CD14-positive monocyte (primary cell): Measurements from ENCODE around the gene TNFAIP1. TPM values are rescaled to one million over a fixed set of nuclear protein-coding genes. Genes with fewer than 3 reads are reported as not detected.

Experiments
- DNase-seq, 3 donors: peaks; one replicate each; pipeline ENCODE4 v3.0.0-alpha.2; 2011 to 2022
- H2AFZ ChIP-seq: 2 replicates; pipeline ENCODE4 v1.6.0; 2012; ENCODE audit warnings: mild to moderate bottlenecking, low read depth, low read length, inconsistent platforms; ENCODE audit not compliant: insufficient read depth, poor library complexity, severe bottlenecking
- H3K27ac ChIP-seq, 2 donors: 1 replicate in 1 of 2; 2 replicates in 1 of 2; pipeline ENCODE4 v1.5.1; 2012 to 2013; ENCODE audit warnings: low read length in 2 of 2, control low read depth in 1 of 2, inconsistent platforms in 1 of 2, low read depth in 1 of 2, mild to moderate bottlenecking in 1 of 2
- H3K27me3 ChIP-seq, 2 donors: one replicate each; pipeline versions ENCODE4 v1.6.0 to v1.6.1; 2011 to 2013; ENCODE audit warnings: low read length in 2 of 2; ENCODE audit not compliant: control insufficient read depth in 2 of 2, insufficient read depth in 2 of 2
- H3K36me3 ChIP-seq, 2 donors: replicated peaks in 1 of 2; 1 replicate in 1 of 2; 2 replicates in 1 of 2; pipeline versions ENCODE4 v1.5.1 to v1.6.1; 2012 to 2013; ENCODE audit warnings: low read length in 2 of 2, control low read depth in 1 of 2, inconsistent platforms in 1 of 2, mild to moderate bottlenecking in 1 of 2; ENCODE audit not compliant: insufficient read depth in 2 of 2, control insufficient read depth in 1 of 2
- H3K4me1 ChIP-seq, 2 donors: 1 replicate in 1 of 2; 2 replicates in 1 of 2; pipeline versions ENCODE4 v1.5.1 to v1.6.1; 2012 to 2013; ENCODE audit warnings: low read length in 2 of 2, control low read depth in 1 of 2, inconsistent platforms in 1 of 2, mild to moderate bottlenecking in 1 of 2, moderate library complexity in 1 of 2; ENCODE audit not compliant: insufficient read depth in 2 of 2, control insufficient read depth in 1 of 2
- H3K4me2 ChIP-seq: replicated peaks from 2 replicates; pipeline ENCODE3; 2012; ENCODE audit warnings: low read length, moderate library complexity, mild to moderate bottlenecking; ENCODE audit not compliant: poor library complexity, severe bottlenecking; ENCODE audit errors: extremely low read depth
- H3K4me3 ChIP-seq, 3 experiments: fragments of 200-600 bp in 1 of 3; sonication (generic) in 1 of 3; replicated peaks in 1 of 3; 1 replicate in 2 of 3; 2 replicates in 1 of 3; pipeline ENCODE4 v1.5.1; 2011 to 2013; ENCODE audit warnings: low read length in 3 of 3, mild to moderate bottlenecking in 3 of 3, control low read depth in 2 of 3, low read depth in 2 of 3, inconsistent platforms in 1 of 3, moderate library complexity in 1 of 3
- H3K79me2 ChIP-seq: 2 replicates; pipeline ENCODE4 v1.6.0; 2012; ENCODE audit warnings: mild to moderate bottlenecking, control low read depth, inconsistent platforms, low read length, moderate library complexity; ENCODE audit not compliant: insufficient read depth
- H3K9ac ChIP-seq: 2 replicates; pipeline ENCODE4 v1.6.0; 2017; ENCODE audit warnings: low read length, mild to moderate bottlenecking; ENCODE audit not compliant: insufficient read depth, poor library complexity, severe bottlenecking
- H3K9me3 ChIP-seq, 2 donors: replicated peaks in 1 of 2; 1 replicate in 1 of 2; 2 replicates in 1 of 2; pipeline versions ENCODE4 v1.5.1 to v1.6.1; 2012 to 2013; ENCODE audit warnings: low read length in 2 of 2, control low read depth in 1 of 2; ENCODE audit not compliant: control insufficient read depth in 1 of 2, insufficient read depth in 1 of 2
- H4K20me1 ChIP-seq: 2 replicates; pipeline ENCODE4 v1.6.0; 2012; ENCODE audit warnings: mild to moderate bottlenecking, low read length, control low read depth, moderate library complexity; ENCODE audit not compliant: insufficient read depth
- H3K27ac Mint-ChIP-seq, 7 donors: one replicate each; pipeline ENCODE4 v1.8.0; 2020; ENCODE audit warnings: mild to moderate bottlenecking in 7 of 7, mixed read lengths in 7 of 7, moderate library complexity in 6 of 7, inconsistent platforms in 2 of 7
- H3K27me3 Mint-ChIP-seq, 3 donors: one replicate each; pipeline ENCODE4 v1.8.0; 2021 to 2022; ENCODE audit warnings: low read depth in 3 of 3, mild to moderate bottlenecking in 3 of 3, mixed read lengths in 3 of 3, moderate library complexity in 3 of 3, inconsistent platforms in 1 of 3
- H3K36me3 Mint-ChIP-seq, 2 donors: one replicate each; pipeline ENCODE4 v1.8.0; 2020; ENCODE audit warnings: mixed read lengths in 2 of 2, inconsistent platforms in 1 of 2, mild to moderate bottlenecking in 1 of 2
- H3K4me1 Mint-ChIP-seq: one replicate; pipeline ENCODE4 v1.8.0; 2020; ENCODE audit warnings: mild to moderate bottlenecking, mixed read lengths
- H3K4me3 Mint-ChIP-seq, 2 donors: one replicate each; pipeline ENCODE4 v1.8.0; 2020; ENCODE audit warnings: mild to moderate bottlenecking in 2 of 2, mixed read lengths in 2 of 2, moderate library complexity in 1 of 2
- H3K9me3 Mint-ChIP-seq, 7 donors: one replicate each; pipeline ENCODE4 v1.8.0; 2020 to 2022; ENCODE audit warnings: mixed read lengths in 7 of 7, mild to moderate bottlenecking in 6 of 7, moderate library complexity in 6 of 7, inconsistent platforms in 2 of 7
- CTCF ChIP-seq: fragments of 200-600 bp; IDR thresholded peaks from one replicate; pipeline ENCODE4 v1.8.0; 2022; ENCODE audit warnings: antibody characterized with exemption, mild to moderate bottlenecking
- WGBS: methylation state at CpG from one replicate; pipeline ENCODE4 v1.1.5; 2013; ENCODE audit warnings: missing lambda C conversion rate; ENCODE audit not compliant: insufficient coverage; 5-methylcytosine and 5-hydroxymethylcytosine counted together
- intact Hi-C, 2 donors: fragments of 100-400 bp; cut with micrococcal nuclease; formaldehyde crosslinking; loops; one replicate each; pipeline versions ENCODE4 v1.15.0 to v1.15.1; 2023
- polyA plus RNA-seq, 3 donors: library from polyadenylated mRNA; depleted of rRNA in 1 of 3; unstranded in 2 of 3; stranded (reverse) in 1 of 3; fragments of 300-500 nt in 2 of 3; fragments of >200 nt in 1 of 3; fragmentation: Illumina TruSeq in 2 of 3; gene quantifications; 1 replicate in 2 of 3; 2 replicates in 1 of 3; pipeline ENCODE4 v1.2.3, GENCODE V29; 2012 to 2021

The TNFAIP1 gene
- polyA plus RNA-seq, 3 donors, result 7.2 to 9.5 (median 9.4) TPM

- Histone ChIP-seq H3K4me1 (no peaks in the 10 kb centered on the region), H3K9me3 (no peaks in the 10 kb centered on the region), H3K79me2 (no peaks in the 10 kb centered on the region), H3K4me3 (no peak overlapping the region), H3K27me3 (no peaks in the 10 kb centered on the region), H3K36me3 (peaks cover 90 to 98% of the 10 kb centered on the region in 2 donors), H3K4me2 (no peak overlapping the region), H3K9ac (no peak overlapping the region), H4K20me1 (peaks cover 4% of the 10 kb centered on the region), H3K27ac (no peak overlapping the region), H2AFZ (no peak overlapping the region)
- H3K9me3 Mint-ChIP-seq, result no peaks in the 10 kb centered on the region
- no peak overlapping the region for H3K4me3 Mint-ChIP-seq
- 97% methylated on average over 17 of the region's 19 CpGs for WGBS
- H3K36me3 Mint-ChIP-seq, result peaks cover 87 to 98% of the 10 kb centered on the region in 2 donors
- peaks cover 0 to 2% (median 0%) of the 10 kb centered on the region in 3 donors for H3K27me3 Mint-ChIP-seq
- intact Hi-C loops, result no loop called here
- no peaks in the 10 kb centered on the region for H3K4me1 Mint-ChIP-seq
- no peak for DNase-seq
- no peak for TF ChIP-seq CTCF
- peak overlapping the region in 1 of 7 donors; percentile 47 for H3K27ac Mint-ChIP-seq
Observed at GRCh38 chr17:28344435-28344901, 8.9 kb downstream of the TNFAIP1 start.

GRCh38 chr17:28345419-28346198 lies 10.0 kb downstream of the TNFAIP1 start:
- Histone ChIP-seq H3K9me3 (no peaks in the 10 kb centered on the region), H3K27ac (no peak overlapping the region)

More at GRCh38 chr17:28345419-28346198, 10.0 kb downstream of the TNFAIP1 start:
- no peaks in the 10 kb centered on the region for H4K20me1 ChIP-seq
- no peaks in the 10 kb centered on the region for H3K4me1 Mint-ChIP-seq
- intact Hi-C loops, result no loop called here
- no peak overlapping the region for H3K4me2 ChIP-seq
- TF ChIP-seq CTCF, result no peak
- no peak overlapping the region for H2AFZ ChIP-seq
- H3K27me3 Mint-ChIP-seq, result peaks cover 0 to under 1% (median 0%) of the 10 kb centered on the region in 3 donors
- DNase-seq, result no peak
- no peaks in the 10 kb centered on the region for H3K79me2 ChIP-seq
- peaks cover 94 to 98% of the 10 kb centered on the region in 2 donors for H3K36me3 ChIP-seq
- WGBS, result 92% methylated on average over 7 of the region's 13 CpGs
- no peak overlapping the region for H3K9ac ChIP-seq
- H3K4me3 ChIP-seq, result no peak overlapping the region
- no peaks in the 10 kb centered on the region for H3K27me3 ChIP-seq
- H3K4me1 ChIP-seq, result no peaks in the 10 kb centered on the region
- no peak overlapping the region for H3K4me3 Mint-ChIP-seq
- peak overlapping the region in 2 of 7 donors; percentile 57 to 58 for H3K27ac Mint-ChIP-seq
- no peaks in the 10 kb centered on the region for H3K9me3 Mint-ChIP-seq
- H3K36me3 Mint-ChIP-seq, result peaks cover 85 to 99% of the 10 kb centered on the region in 2 donors
